ENCODE data around the gene ENTPD3. TPM values are rescaled to one million over a fixed set of nuclear protein-coding genes. Genes with fewer than 3 reads are reported as not detected.

The ENTPD3 gene
- 0.21 and 0.29 TPM in 2 replicates for total RNA-seq

- no peak for DNase-seq (ENCODE audit: low read depth)
- peak within 1 kb of the TSS; percentile 38 for H3K4me3 ChIP-seq (ENCODE audit: low read depth, low read length)
- no peaks in the 10 kb centered on the region for H3K36me3 ChIP-seq (ENCODE audit: control insufficient read depth, insufficient read depth, low read length)
- peaks cover 10% of the 10 kb centered on the region for H3K27me3 ChIP-seq (ENCODE audit: control insufficient read depth, insufficient read depth, low read length)
- no peak for TF ChIP-seq CTCF (IDR thresholded peaks at IDR 0.05; ENCODE audit: insufficient read depth, low read length, poor library complexity, severe bottlenecking)
Measured at GRCh38 chr3:40387001-40387894, at the start of gene ENTPD3. ENTPD3 (plus strand) TSS chr3:40387184; CDS start chr3:40388058, 874 bp downstream.

GRCh38 chr3:40339871-40340270 lies 47.1 kb upstream of the ENTPD3 start:
- Histone ChIP-seq H3K36me3 (ENCODE audit: control insufficient read depth, insufficient read depth, low read length) (no peaks in the 10 kb centered on the region), H3K27me3 (ENCODE audit: control insufficient read depth, insufficient read depth, low read length) (no peaks in the 10 kb centered on the region), H3K4me3 (ENCODE audit: low read depth, low read length) (no peak overlapping the region)
- DNase-seq (ENCODE audit: low read depth), result no peak
- TF ChIP-seq CTCF (IDR thresholded peaks at IDR 0.05; ENCODE audit: insufficient read depth, low read length, poor library complexity, severe bottlenecking), result no peak

GRCh38 chr3:40340541-40341170 lies 46.3 kb upstream of the ENTPD3 start:
- Histone ChIP-seq H3K4me3 (ENCODE audit: low read depth, low read length) (no peak overlapping the region), H3K27me3 (ENCODE audit: control insufficient read depth, insufficient read depth, low read length) (no peaks in the 10 kb centered on the region), H3K36me3 (ENCODE audit: control insufficient read depth, insufficient read depth, low read length) (no peaks in the 10 kb centered on the region)
- no peak for TF ChIP-seq CTCF (IDR thresholded peaks at IDR 0.05; ENCODE audit: insufficient read depth, low read length, poor library complexity, severe bottlenecking)
- no peak for DNase-seq (ENCODE audit: low read depth)

- no peak for DNase-seq (ENCODE audit: low read depth)
- Histone ChIP-seq H3K36me3 (ENCODE audit: control insufficient read depth, insufficient read depth, low read length) (no peaks in the 10 kb centered on the region), H3K27me3 (ENCODE audit: control insufficient read depth, insufficient read depth, low read length) (no peaks in the 10 kb centered on the region), H3K4me3 (ENCODE audit: low read depth, low read length) (no peak overlapping the region)
- TF ChIP-seq CTCF (IDR thresholded peaks at IDR 0.05; ENCODE audit: insufficient read depth, low read length, poor library complexity, severe bottlenecking), result no peak
Measured at GRCh38 chr3:40341671-40342070, 45.3 kb upstream of the ENTPD3 start.

GRCh38 chr3:40350529-40350928 lies 36.5 kb upstream of the ENTPD3 start:
- no peak overlapping the region for H3K4me3 ChIP-seq (ENCODE audit: low read depth, low read length)
- no peaks in the 10 kb centered on the region for H3K36me3 ChIP-seq (ENCODE audit: control insufficient read depth, insufficient read depth, low read length)
- H3K27me3 ChIP-seq (ENCODE audit: control insufficient read depth, insufficient read depth, low read length), result no peaks in the 10 kb centered on the region
- TF ChIP-seq CTCF (IDR thresholded peaks at IDR 0.05; ENCODE audit: insufficient read depth, low read length, poor library complexity, severe bottlenecking), result no peak
- no peak for DNase-seq (ENCODE audit: low read depth)

Measured in kidney epithelial cell (primary cell).